Karpas-422 (cell line): ENCODE measurements around the gene CBLN1. TPM values are rescaled to one million over a fixed set of nuclear protein-coding genes. Genes with fewer than 3 reads are reported as not detected.

Experiments
- total RNA-seq: library from RNA; depleted of rRNA; stranded (reverse); fragments of >200 nt; shearing (Covaris generic); gene quantifications from 2 replicates; pipeline ENCODE4 v1.2.3, GENCODE V29; 2014; ENCODE audit warnings: low replicate concordance; rRNA removed

Gene CBLN1
- total RNA-seq, 1 experiment from 2014 or later = not detected

Other genes with a start within 250 kb of the CBLN1 start
- not detected in 2 replicates for gene C16orf78, start 92.0 kb upstream of the CBLN1 start, total RNA-seq